GM12891 (cell line): ENCODE data around the gene KDM7A.

ENCODE experiments used
- POLR2A ChIP-seq: IDR thresholded peaks from 2 replicates; pipeline ENCODE4 v1.6.1; 2011; ENCODE audit warnings: low read depth, low read length, control low read depth
- POLR2AphosphoS5 ChIP-seq: IDR thresholded peaks from 2 replicates; pipeline ENCODE4 v1.6.1; 2011; ENCODE audit warnings: low read depth, low read length, control low read depth
- POU2F2 ChIP-seq: IDR thresholded peaks from 2 replicates; pipeline ENCODE4 v1.6.1; 2011; ENCODE audit warnings: low read depth, mild to moderate bottlenecking, control low read depth, low read length, moderate library complexity
- SPI1 ChIP-seq: IDR thresholded peaks from 2 replicates; pipeline ENCODE4 v1.6.1; 2011; ENCODE audit warnings: low read depth, low read length, control low read depth

DNA sequence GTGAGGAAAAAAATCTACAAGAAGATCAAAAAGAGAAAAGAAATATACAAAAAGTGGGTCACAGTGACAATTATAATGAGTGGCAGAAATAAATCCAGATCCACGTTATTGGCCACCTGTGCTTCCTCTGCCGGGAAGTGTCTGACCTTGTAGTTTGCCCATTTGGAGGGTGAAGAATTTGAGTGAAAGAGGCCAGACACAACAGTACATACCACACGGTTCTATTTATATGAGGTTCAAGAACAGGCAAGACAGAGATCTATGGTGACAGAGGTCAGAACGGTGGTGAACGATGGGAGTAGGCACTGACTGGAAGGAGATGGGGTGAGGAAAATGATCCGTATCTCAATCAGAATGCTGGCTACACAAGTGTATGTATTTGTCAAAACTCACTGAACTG, 131.1 kb downstream of the KDM7A start:
- TF ChIP-seq SPI1 (no peak), POLR2AphosphoS5 (no peak), POU2F2 (no peak), POLR2A (no peak)
